HCT116 (cell line): ENCODE data around the gene GNAS. TPM values are rescaled to one million over a fixed set of nuclear protein-coding genes. Genes with fewer than 3 reads are reported as not detected.

Experiments
- ATAC-seq: fragments of 200-7000 bp; cut with Tn5 transposase; 2 replicates; pipeline ENCODE4 v1.9.1; 2020; ENCODE audit warnings: mild to moderate bottlenecking, moderate library complexity
- BruUV-seq: library from RNA; stranded (reverse); fragments of 400-500 nt; replicated peaks from 2 replicates; lab custom pipeline; 2021; lab: Mats Ljungman, UMichigan
- CTCF ChIA-PET: fragments of 300-600 bp; sonication (Branson Sonifier 250); formaldehyde crosslinking; loops from one replicate; lab custom pipeline; 2021; ENCODE audit warnings: antibody characterized with exemption; lab: Charles Lee
- POLR2A ChIA-PET: fragments of 300-600, 350-600 bp; sonication (Branson Sonifier 250); formaldehyde crosslinking; loops from one replicate; lab custom pipeline; 2021; ENCODE audit warnings: antibody characterized with exemption; lab: Charles Lee
- RAD21 ChIA-PET, 2 experiments: fragments of 300-600 bp; sonication (Branson Sonifier 250); formaldehyde crosslinking; loops; one replicate each; lab custom pipeline; 2023; ENCODE audit warnings: low total read pairs in 2 of 2; ENCODE audit not compliant: uncharacterized antibody in 2 of 2, unreplicated experiment in 2 of 2, low non-redundant PET in 1 of 2; lab: Charles Lee
- DNase-seq: peaks from one replicate; pipeline ENCODE4 v3.0.0-alpha.2; 2010; ENCODE audit warnings: low read depth, low spot score
- H2AFZ ChIP-seq: fragments of 200-600 bp; shearing (Covaris generic), sonication (generic); 2 replicates; pipeline ENCODE4 v1.6.1; 2017; ENCODE audit warnings: low read depth, mixed run types, mixed read lengths, antibody characterized with exemption, low read length; ENCODE audit not compliant: poor library complexity, severe bottlenecking
- H3K27ac ChIP-seq: 2 replicates; pipeline ENCODE4 v1.5.1; 2012; ENCODE audit warnings: low read depth, low read length
- H3K27me3 ChIP-seq: fragments of 200-600 bp; sonication (generic); 2 replicates; pipeline ENCODE4 v1.6.1; 2016; ENCODE audit warnings: mixed run types, low read length, mixed read lengths; ENCODE audit not compliant: insufficient read depth
- H3K36me3 ChIP-seq, 2 experiments: fragments of 200-500 bp in 1 of 2; fragments of 200-600 bp in 1 of 2; sonication (Bioruptor generic) in 1 of 2; sonication (generic) in 1 of 2; 2 replicates each; pipeline versions ENCODE4 v1.5.1 to v1.6.1; 2014 to 2016; ENCODE audit warnings: low read length in 2 of 2, inconsistent platforms in 1 of 2, mixed read lengths in 1 of 2, mixed run types in 1 of 2; ENCODE audit not compliant: insufficient read depth in 2 of 2, control insufficient read depth in 1 of 2
- H3K4me1 ChIP-seq, 2 experiments: fragments of 200-600 bp in 1 of 2; sonication (generic) in 1 of 2; 2 replicates each; pipeline versions ENCODE4 v1.5.1 to v1.6.1; 2012 to 2017; ENCODE audit warnings: low read length in 2 of 2, inconsistent platforms in 1 of 2, mild to moderate bottlenecking in 1 of 2, mixed read lengths in 1 of 2, mixed run types in 1 of 2, moderate library complexity in 1 of 2; ENCODE audit not compliant: insufficient read depth in 2 of 2, control insufficient read depth in 1 of 2
- H3K4me2 ChIP-seq: fragments of 200-600 bp; sonication (generic); 2 replicates; pipeline ENCODE4 v1.6.1; 2017; ENCODE audit warnings: mixed run types, low read length, mixed read lengths
- H3K4me3 ChIP-seq, 2 experiments: fragments of 200-600 bp in 1 of 2; sonication (generic) in 1 of 2; replicated peaks in 1 of 2; 2 replicates each; pipeline ENCODE4 v1.5.1; 2011 to 2016; ENCODE audit warnings: low read length in 2 of 2, control low read depth in 1 of 2, low read depth in 1 of 2, mild to moderate bottlenecking in 1 of 2, mixed read lengths in 1 of 2, mixed run types in 1 of 2
- H3K79me2 ChIP-seq: fragments of 200-600 bp; sonication (generic); 2 replicates; pipeline ENCODE4 v1.6.1; 2017; ENCODE audit warnings: mild to moderate bottlenecking, mixed run types, low read length, moderate library complexity, mixed read lengths; ENCODE audit not compliant: insufficient read depth
- H3K9ac ChIP-seq: fragments of 200-600 bp; sonication (generic); 2 replicates; pipeline ENCODE4 v1.6.1; 2016; ENCODE audit warnings: low read length, mixed read lengths
- H3K9me2 ChIP-seq: fragments of 200-600 bp; sonication (generic), shearing (Covaris generic); 2 replicates; pipeline ENCODE4 v1.6.1; 2017; ENCODE audit warnings: mixed run types, mild to moderate bottlenecking, moderate library complexity; ENCODE audit not compliant: insufficient read depth
- H3K9me3 ChIP-seq, 2 experiments: fragments of 200-500 bp in 1 of 2; fragments of 200-600 bp in 1 of 2; sonication (Bioruptor generic) in 1 of 2; sonication (generic) in 1 of 2; 2 replicates each; pipeline ENCODE4 v1.6.1; 2014 to 2017; ENCODE audit warnings: low read length in 2 of 2, mixed read lengths in 2 of 2, inconsistent platforms in 1 of 2, low read depth in 1 of 2, mild to moderate bottlenecking in 1 of 2, mixed run types in 1 of 2, moderate library complexity in 1 of 2; ENCODE audit not compliant: control insufficient read depth in 1 of 2, insufficient read depth in 1 of 2
- H4K20me1 ChIP-seq: fragments of 200-600 bp; sonication (generic), shearing (Covaris generic); 2 replicates; pipeline ENCODE4 v1.6.1; 2017; ENCODE audit warnings: mixed run types, mild to moderate bottlenecking, moderate library complexity; ENCODE audit not compliant: insufficient read depth
- ATF3 ChIP-seq: IDR thresholded peaks from 2 replicates; pipeline ENCODE4 v1.6.1; 2012
- CBX3 ChIP-seq: IDR thresholded peaks from 2 replicates; pipeline ENCODE4 v1.6.1; 2012; ENCODE audit warnings: low read depth
- CEBPB ChIP-seq: IDR thresholded peaks from 2 replicates; pipeline ENCODE4 v1.6.1; 2012; ENCODE audit warnings: low read depth
- EGR1 ChIP-seq: IDR thresholded peaks from 2 replicates; pipeline ENCODE4 v1.6.1; 2012; ENCODE audit warnings: low read depth
- ELF1 ChIP-seq: IDR thresholded peaks from 2 replicates; pipeline ENCODE4 v1.6.1; 2012; ENCODE audit warnings: low read depth, borderline replicate concordance
- EZH2 ChIP-seq: fragments of 200-600 bp; sonication (generic); IDR thresholded peaks from 2 replicates; pipeline ENCODE4 v1.6.1; 2017; ENCODE audit warnings: antibody characterized with exemption, mixed run types
- EZH2phosphoT487 ChIP-seq: fragments of 200-600 bp; IDR thresholded peaks from 2 replicates; pipeline ENCODE4 v1.6.1; 2018; ENCODE audit warnings: antibody characterized with exemption, borderline replicate concordance
- FOSL1 ChIP-seq: IDR thresholded peaks from 2 replicates; pipeline ENCODE4 v1.6.1; 2012; ENCODE audit warnings: low read depth
- JUND ChIP-seq: IDR thresholded peaks from 2 replicates; pipeline ENCODE4 v1.6.1; 2012
- POLR2A ChIP-seq: IDR thresholded peaks from 2 replicates; pipeline ENCODE4 v1.7.0; 2011; ENCODE audit warnings: borderline replicate concordance; ENCODE audit not compliant: insufficient read depth, insufficient read length; ENCODE audit errors: extremely low read depth
- POLR2AphosphoS5 ChIP-seq: IDR thresholded peaks from 2 replicates; pipeline ENCODE4 v1.6.1; 2011; ENCODE audit warnings: mild to moderate bottlenecking, low read depth, low read length, moderate library complexity
- RAD21 ChIP-seq: IDR thresholded peaks from 2 replicates; pipeline ENCODE4 v1.6.1; 2012; ENCODE audit warnings: low read depth, mild to moderate bottlenecking
- REST ChIP-seq: IDR thresholded peaks from 2 replicates; pipeline ENCODE4 v1.6.1; 2012; ENCODE audit warnings: low read depth
- SIN3A ChIP-seq: IDR thresholded peaks from 2 replicates; pipeline ENCODE4 v1.6.1; 2012; ENCODE audit warnings: low read depth
- SRF ChIP-seq: IDR thresholded peaks from 2 replicates; pipeline ENCODE4 v1.6.1; 2012; ENCODE audit warnings: low read depth
- TCF7L2 ChIP-seq: IDR thresholded peaks from 2 replicates; pipeline ENCODE4 v1.7.0; 2011; ENCODE audit warnings: borderline replicate concordance, inconsistent platforms; ENCODE audit not compliant: insufficient read depth, insufficient read length; ENCODE audit errors: extremely low read depth
- YY1 ChIP-seq: IDR thresholded peaks from 2 replicates; pipeline ENCODE4 v1.6.1; 2011; ENCODE audit warnings: low read length, low read depth, moderate library complexity, mild to moderate bottlenecking; ENCODE audit not compliant: insufficient replicate concordance; ENCODE audit errors: extremely low read depth
- ZBTB33 ChIP-seq: IDR thresholded peaks from 2 replicates; pipeline ENCODE4 v1.6.1; 2011; ENCODE audit warnings: mild to moderate bottlenecking, low read length, moderate library complexity; ENCODE audit not compliant: insufficient replicate concordance; ENCODE audit errors: extremely low read depth
- intact Hi-C: fragments of 100-400 bp; cut with micrococcal nuclease; formaldehyde crosslinking; loops from 2 replicates; pipeline ENCODE4 v1.10.0; 2022
- total RNA-seq: library from RNA; stranded (reverse); gene quantifications from one replicate; pipeline ENCODE4 v1.2.1, GENCODE V29; 2021; ENCODE audit not compliant: unreplicated experiment

Gene GNAS
- total RNA-seq, 1 experiment from 2014 or later: 699 TPM

- Histone ChIP-seq H3K27ac (no peak overlapping the region), H3K9me2 (no peaks in the 10 kb centered on the region), H3K9me3 (no peaks in the 10 kb centered on the region), H3K36me3 (no peaks in the 10 kb centered on the region), H3K4me3 (no peak overlapping the region), H4K20me1 (no peaks in the 10 kb centered on the region), H3K4me1 (no peaks in the 10 kb centered on the region), H3K79me2 (no peaks in the 10 kb centered on the region), H3K27me3 (peaks cover 25% of the 10 kb centered on the region; the same call in 1 of the 2 replicates), H3K4me2 (no peak overlapping the region), H2AFZ (no peak overlapping the region), H3K9ac (no peak overlapping the region)
- intact Hi-C loops: no loop called here
- ChIA-PET POLR2A (no interaction called here), RAD21 (no interaction called here), CTCF (no interaction called here)
- ATAC-seq (no peak), DNase-seq (no peak)
- BruUV-seq: no TSS peak
- no peak for TF ChIP-seq POLR2AphosphoS5
- TF ChIP-seq REST: no peak
- no peak for TF ChIP-seq TCF7L2
- no peak for TF ChIP-seq ATF3
- TF ChIP-seq SRF: no peak
- no peak for TF ChIP-seq EZH2
- TF ChIP-seq YY1: no peak
- no peak for TF ChIP-seq CBX3
- TF ChIP-seq FOSL1: no peak
- no peak for TF ChIP-seq EGR1
- TF ChIP-seq JUND: no peak
- TF ChIP-seq SIN3A: no peak
- TF ChIP-seq ELF1: no peak
- no peak for TF ChIP-seq CEBPB
- TF ChIP-seq ZBTB33: no peak
- TF ChIP-seq POLR2A: no peak
- TF ChIP-seq EZH2phosphoT487: no peak
- no peak for TF ChIP-seq RAD21
These were observed 9.4 kb upstream of the GNAS start for GRCh38 chr20:58843128-58843556.
